Subcutaneous adipose tissue (tissue), 4 donors: ENCODE data around the gene MARS1. TPM values are rescaled to one million over a fixed set of nuclear protein-coding genes. Genes with fewer than 3 reads are reported as not detected.

ENCODE experiments used
- CTCF ChIP-seq: fragments of 450-650 bp; IDR thresholded peaks from one replicate; pipeline ENCODE4 v1.5.1; 2016; ENCODE audit warnings: low read depth, mild to moderate bottlenecking, control low read depth, antibody characterized with exemption, moderate library complexity
- total RNA-seq, 4 donors: library from RNA; depleted of rRNA; stranded (reverse); fragments of >200 nt; gene quantifications; one replicate each; pipeline ENCODE4 v1.1.0, GENCODE V29; 2016

Gene MARS1
- total RNA-seq, 4 donors from 2014 or later, result 43.4 to 86.9 (median 47.5) TPM

DNA sequence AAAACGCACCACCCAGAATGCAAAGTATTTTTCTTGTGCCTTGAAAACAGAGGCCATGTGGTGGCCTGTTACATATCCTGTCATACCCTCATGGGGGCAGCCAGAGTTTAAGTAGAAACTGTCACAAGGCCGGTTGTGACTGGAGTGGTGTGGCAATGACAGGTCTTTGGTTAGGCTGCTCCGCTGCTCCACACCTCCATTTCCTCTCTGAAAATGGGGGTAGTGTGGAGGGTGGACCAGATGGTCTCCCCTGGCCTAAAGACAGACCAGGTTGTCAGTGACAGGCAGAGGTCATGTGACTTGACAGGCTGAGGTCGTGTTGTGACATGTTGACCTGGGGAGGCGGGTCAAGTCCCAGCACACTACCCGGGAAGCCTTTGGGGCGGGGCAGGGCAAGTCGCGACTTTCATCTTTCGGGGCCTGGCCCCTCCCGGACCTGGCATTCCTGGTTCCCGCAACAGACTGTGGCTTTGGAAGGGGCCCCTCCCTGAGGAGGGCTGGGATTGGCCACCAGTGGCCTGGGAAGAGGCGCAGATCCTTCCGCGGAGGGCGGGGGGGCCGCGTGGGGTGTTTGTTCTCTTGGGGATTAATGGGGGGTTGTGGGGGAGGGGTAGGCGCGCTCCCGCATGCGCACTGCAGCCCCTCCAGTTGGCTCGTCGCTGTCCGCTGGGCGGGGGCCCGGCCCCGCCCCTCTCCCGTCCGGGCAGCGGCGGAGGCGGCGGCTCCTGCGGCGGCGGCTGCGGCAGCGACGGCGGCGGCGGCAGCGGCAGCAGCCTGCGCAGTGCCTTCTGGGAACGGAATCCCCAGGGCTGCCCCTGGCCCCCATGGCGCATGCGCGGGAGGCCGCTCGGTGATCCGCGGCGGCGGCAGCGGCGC, 34.4 kb downstream of the MARS1 start, which contains the start of gene MBD6:
MBD6 (plus strand) TSS at position 814 of the 876 bp plus-strand sequence. CDS start 1,480 bp downstream, outside the sequence.
- TF ChIP-seq CTCF, result no peak

GRCh38 chr12:57522887-57523705, 35.2 kb downstream of the MARS1 start:
- TF ChIP-seq CTCF, result no peak

DNA sequence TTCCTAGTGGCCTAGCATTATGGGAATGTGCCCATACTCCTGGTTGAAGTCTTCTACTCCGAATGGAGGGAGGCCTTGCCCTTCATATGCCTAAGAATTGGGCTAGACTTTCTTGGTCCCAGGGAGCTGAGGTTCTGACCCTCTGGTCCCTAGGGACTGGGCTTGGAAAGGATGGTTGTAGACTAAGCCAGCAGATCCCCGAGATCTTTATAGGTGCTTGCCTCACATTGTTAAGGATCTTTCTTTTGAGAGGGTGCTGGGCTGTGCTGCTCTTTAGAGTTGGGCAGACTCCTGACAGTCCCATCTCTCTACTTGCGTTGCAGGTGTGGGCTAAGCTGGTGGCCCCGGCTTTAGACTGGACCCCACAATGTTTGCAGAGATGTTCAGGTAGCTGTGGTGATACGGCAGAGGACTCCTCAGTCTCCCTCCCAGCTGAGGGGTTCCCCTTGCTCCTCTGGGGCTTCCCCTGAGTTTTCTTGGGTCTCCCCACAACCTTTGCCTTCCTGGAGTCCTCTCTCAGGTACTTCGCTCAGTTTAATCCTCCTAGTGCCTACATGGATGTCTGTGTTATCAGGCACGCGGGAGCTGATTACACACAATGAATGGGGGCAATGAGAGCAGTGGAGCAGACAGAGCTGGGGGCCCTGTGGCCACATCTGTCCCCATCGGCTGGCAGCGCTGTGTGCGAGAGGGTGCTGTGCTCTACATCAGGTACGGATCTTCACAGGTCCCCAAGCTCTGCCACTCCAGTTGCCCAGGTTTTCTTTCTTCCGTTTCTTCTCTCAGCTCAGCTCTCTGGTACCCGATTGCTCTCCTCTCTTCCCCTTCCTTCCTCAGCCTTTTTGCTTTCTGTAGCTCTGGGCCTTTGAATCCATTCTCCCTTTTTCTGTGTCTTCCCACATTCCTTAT, 36.1 kb downstream of the MARS1 start:
- no peak for TF ChIP-seq CTCF

GRCh38 chr12:57524814-57525614, 37.1 kb downstream of the MARS1 start:
- TF ChIP-seq CTCF, result no peak

- TF ChIP-seq CTCF, result no peak
These were observed 37.9 kb downstream of the MARS1 start for GRCh38 chr12:57525615-57526383.
